Measurements from ENCODE around the gene AMBRA1. TPM values are rescaled to one million over a fixed set of nuclear protein-coding genes. Genes with fewer than 3 reads are reported as not detected.

The AMBRA1 gene
- polyA plus RNA-seq, 1 donor from 2014 or later = 34.5 TPM

DNA sequence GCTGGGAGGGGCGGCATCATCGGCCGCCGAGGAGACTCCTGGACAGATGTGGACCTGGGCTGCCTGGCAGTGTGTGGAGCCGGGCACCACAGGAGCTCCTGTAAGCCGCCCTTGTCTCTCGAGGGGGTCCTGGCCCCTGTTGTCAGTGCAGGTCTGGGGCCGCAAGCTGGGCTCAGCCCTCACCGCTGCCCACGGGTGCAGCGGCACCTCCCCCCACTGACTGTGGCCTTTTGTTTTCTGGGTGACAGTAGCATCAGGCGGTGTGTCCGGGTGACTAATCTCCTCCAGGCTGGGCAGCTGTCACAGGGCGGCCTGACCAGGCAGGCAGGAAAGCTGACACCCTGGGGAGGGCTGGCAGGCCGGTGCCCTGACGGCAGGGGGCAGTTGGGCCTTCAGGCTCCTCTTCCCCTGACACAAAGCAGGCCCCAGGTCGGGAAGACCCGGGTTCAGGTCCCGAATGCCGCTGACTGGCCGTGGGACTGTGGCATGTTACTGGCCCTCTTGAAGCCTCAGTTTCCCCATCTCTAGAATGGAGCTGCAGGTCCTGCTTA is 230.3 kb downstream of the AMBRA1 start:
- no peak overlapping the region for H3K4me3 ChIP-seq (ENCODE audit: low read length)
- H3K9me3 ChIP-seq (ENCODE audit: low read length) = no peaks in the 10 kb centered on the region
- no peaks in the 10 kb centered on the region for H3K27me3 ChIP-seq (ENCODE audit: insufficient read depth, low read depth, low read length)
- no peaks in the 10 kb centered on the region for H4K20me1 ChIP-seq (ENCODE audit: insufficient read depth)
- no peaks in the 10 kb centered on the region for H3K79me2 ChIP-seq (replicated peaks; ENCODE audit: insufficient read depth, low read length)
- no peaks in the 10 kb centered on the region for H3F3A ChIP-seq (ENCODE audit: insufficient read depth, low read length, poor library complexity, severe bottlenecking)
- H3K36me3 ChIP-seq (ENCODE audit: insufficient read depth, low read length) = no peaks in the 10 kb centered on the region
- no peaks in the 10 kb centered on the region for H3K9me2 ChIP-seq (ENCODE audit: insufficient read depth, low read length)
- TF ChIP-seq, protein P1, sequence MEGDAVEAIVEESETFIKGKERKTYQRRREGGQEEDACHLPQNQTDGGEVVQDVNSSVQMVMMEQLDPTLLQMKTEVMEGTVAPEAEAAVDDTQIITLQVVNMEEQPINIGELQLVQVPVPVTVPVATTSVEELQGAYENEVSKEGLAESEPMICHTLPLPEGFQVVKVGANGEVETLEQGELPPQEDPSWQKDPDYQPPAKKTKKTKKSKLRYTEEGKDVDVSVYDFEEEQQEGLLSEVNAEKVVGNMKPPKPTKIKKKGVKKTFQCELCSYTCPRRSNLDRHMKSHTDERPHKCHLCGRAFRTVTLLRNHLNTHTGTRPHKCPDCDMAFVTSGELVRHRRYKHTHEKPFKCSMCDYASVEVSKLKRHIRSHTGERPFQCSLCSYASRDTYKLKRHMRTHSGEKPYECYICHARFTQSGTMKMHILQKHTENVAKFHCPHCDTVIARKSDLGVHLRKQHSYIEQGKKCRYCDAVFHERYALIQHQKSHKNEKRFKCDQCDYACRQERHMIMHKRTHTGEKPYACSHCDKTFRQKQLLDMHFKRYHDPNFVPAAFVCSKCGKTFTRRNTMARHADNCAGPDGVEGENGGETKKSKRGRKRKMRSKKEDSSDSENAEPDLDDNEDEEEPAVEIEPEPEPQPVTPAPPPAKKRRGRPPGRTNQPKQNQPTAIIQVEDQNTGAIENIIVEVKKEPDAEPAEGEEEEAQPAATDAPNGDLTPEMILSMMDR (IDR thresholded peaks at IDR 0.05; ENCODE audit: poor library complexity, severe bottlenecking) = no peak
- TF ChIP-seq, protein P2, sequence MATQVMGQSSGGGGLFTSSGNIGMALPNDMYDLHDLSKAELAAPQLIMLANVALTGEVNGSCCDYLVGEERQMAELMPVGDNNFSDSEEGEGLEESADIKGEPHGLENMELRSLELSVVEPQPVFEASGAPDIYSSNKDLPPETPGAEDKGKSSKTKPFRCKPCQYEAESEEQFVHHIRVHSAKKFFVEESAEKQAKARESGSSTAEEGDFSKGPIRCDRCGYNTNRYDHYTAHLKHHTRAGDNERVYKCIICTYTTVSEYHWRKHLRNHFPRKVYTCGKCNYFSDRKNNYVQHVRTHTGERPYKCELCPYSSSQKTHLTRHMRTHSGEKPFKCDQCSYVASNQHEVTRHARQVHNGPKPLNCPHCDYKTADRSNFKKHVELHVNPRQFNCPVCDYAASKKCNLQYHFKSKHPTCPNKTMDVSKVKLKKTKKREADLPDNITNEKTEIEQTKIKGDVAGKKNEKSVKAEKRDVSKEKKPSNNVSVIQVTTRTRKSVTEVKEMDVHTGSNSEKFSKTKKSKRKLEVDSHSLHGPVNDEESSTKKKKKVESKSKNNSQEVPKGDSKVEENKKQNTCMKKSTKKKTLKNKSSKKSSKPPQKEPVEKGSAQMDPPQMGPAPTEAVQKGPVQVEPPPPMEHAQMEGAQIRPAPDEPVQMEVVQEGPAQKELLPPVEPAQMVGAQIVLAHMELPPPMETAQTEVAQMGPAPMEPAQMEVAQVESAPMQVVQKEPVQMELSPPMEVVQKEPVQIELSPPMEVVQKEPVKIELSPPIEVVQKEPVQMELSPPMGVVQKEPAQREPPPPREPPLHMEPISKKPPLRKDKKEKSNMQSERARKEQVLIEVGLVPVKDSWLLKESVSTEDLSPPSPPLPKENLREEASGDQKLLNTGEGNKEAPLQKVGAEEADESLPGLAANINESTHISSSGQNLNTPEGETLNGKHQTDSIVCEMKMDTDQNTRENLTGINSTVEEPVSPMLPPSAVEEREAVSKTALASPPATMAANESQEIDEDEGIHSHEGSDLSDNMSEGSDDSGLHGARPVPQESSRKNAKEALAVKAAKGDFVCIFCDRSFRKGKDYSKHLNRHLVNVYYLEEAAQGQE (IDR thresholded peaks at IDR 0.05; ENCODE audit: borderline replicate concordance) = no peak
- TF ChIP-seq SMC3 (conservative IDR thresholded peaks at IDR 0.05; ENCODE audit: poor library complexity) (no peak), MXI1 (conservative IDR thresholded peaks at IDR 0.05; ENCODE audit: poor library complexity, severe bottlenecking) (no peak), POLR2AphosphoS5 (IDR thresholded peaks at IDR 0.05) (no peak), EZH2 (IDR thresholded peaks at IDR 0.05; ENCODE audit: borderline replicate concordance, insufficient read depth, low read length, poor library complexity, severe bottlenecking) (no peak), RAD21 (conservative IDR thresholded peaks at IDR 0.05) (no peak), TAF1 (IDR thresholded peaks at IDR 0.05; ENCODE audit: low read depth) (no peak), EP300 (conservative IDR thresholded peaks at IDR 0.05; ENCODE audit: poor library complexity, severe bottlenecking) (no peak)
- H2AFZ ChIP-seq (ENCODE audit: low read depth, low read length) = no peak overlapping the region
- H3K4me2 ChIP-seq (ENCODE audit: low read length) = no peak overlapping the region
- H3K9ac ChIP-seq (ENCODE audit: low read length) = no peak overlapping the region
- H3K27ac ChIP-seq (ENCODE audit: low read length) = no peak overlapping the region

DNA sequence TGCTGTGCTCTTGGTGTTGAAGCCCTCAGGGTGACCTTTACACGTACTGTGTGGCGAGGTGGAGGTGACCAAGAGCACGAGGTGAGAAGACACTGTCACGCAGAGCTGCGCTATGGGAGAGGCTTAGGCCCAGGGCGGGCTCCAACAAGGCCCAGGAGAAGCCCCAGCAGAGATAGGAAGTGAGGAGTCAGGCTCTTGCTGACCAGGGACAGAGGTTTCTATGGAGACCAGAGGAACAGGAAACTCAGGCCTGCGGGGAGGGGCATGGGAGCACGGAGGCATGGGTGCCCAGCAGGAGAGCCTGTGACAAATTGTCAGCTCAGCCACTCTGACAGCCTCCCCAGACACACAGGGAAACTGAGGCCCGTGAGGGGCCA is 230.8 kb downstream of the AMBRA1 start:
- Histone ChIP-seq H3K9me2 (ENCODE audit: insufficient read depth, low read length) (no peaks in the 10 kb centered on the region), H3F3A (ENCODE audit: insufficient read depth, low read length, poor library complexity, severe bottlenecking) (no peaks in the 10 kb centered on the region), H3K79me2 (replicated peaks; ENCODE audit: insufficient read depth, low read length) (no peaks in the 10 kb centered on the region), H3K4me2 (ENCODE audit: low read length) (no peak overlapping the region), H4K20me1 (ENCODE audit: insufficient read depth) (no peaks in the 10 kb centered on the region), H3K9ac (ENCODE audit: low read length) (no peak overlapping the region), H3K27ac (ENCODE audit: low read length) (no peak overlapping the region), H3K9me3 (ENCODE audit: low read length) (no peaks in the 10 kb centered on the region), H3K36me3 (ENCODE audit: insufficient read depth, low read length) (no peaks in the 10 kb centered on the region), H3K27me3 (ENCODE audit: insufficient read depth, low read depth, low read length) (no peaks in the 10 kb centered on the region), H3K4me3 (ENCODE audit: low read length) (no peak overlapping the region), H2AFZ (ENCODE audit: low read depth, low read length) (no peak overlapping the region)
- TF ChIP-seq SMC3 (conservative IDR thresholded peaks at IDR 0.05; ENCODE audit: poor library complexity) (no peak), EP300 (conservative IDR thresholded peaks at IDR 0.05; ENCODE audit: poor library complexity, severe bottlenecking) (no peak), MXI1 (conservative IDR thresholded peaks at IDR 0.05; ENCODE audit: poor library complexity, severe bottlenecking) (no peak), TAF1 (IDR thresholded peaks at IDR 0.05; ENCODE audit: low read depth) (no peak), EZH2 (IDR thresholded peaks at IDR 0.05; ENCODE audit: borderline replicate concordance, insufficient read depth, low read length, poor library complexity, severe bottlenecking) (no peak), RAD21 (conservative IDR thresholded peaks at IDR 0.05) (no peak), POLR2AphosphoS5 (IDR thresholded peaks at IDR 0.05) (no peak)
- TF ChIP-seq, protein P2 (IDR thresholded peaks at IDR 0.05; ENCODE audit: borderline replicate concordance) = no peak
- TF ChIP-seq, protein P1 (IDR thresholded peaks at IDR 0.05; ENCODE audit: poor library complexity, severe bottlenecking) = no peak

All from neural cell (in vitro differentiated cells).